ENCODE data around the gene DROSHA. TPM values are rescaled to one million over a fixed set of nuclear protein-coding genes. Genes with fewer than 3 reads are reported as not detected.

Gene DROSHA
- total and polyA plus RNA-seq, 3 experiments from 2014 or later: 22.2 to 75.0 (median 64.1) TPM

GRCh38 chr5:31511305-31511704, 20.6 kb downstream of the DROSHA start:
- H3K4me3 Mint-ChIP-seq: no peak overlapping the region
- H3K4me3 ChIP-seq (ENCODE audit: low read length): no peak overlapping the region
- H3K9me3 Mint-ChIP-seq: no peaks in the 10 kb centered on the region
- H3K4me1 Mint-ChIP-seq: peaks cover 0 to 4% (median 4%) of the 10 kb centered on the region in 3 donors
- peaks cover 20 to 92% (median 29%) of the 10 kb centered on the region in 3 donors for H3K36me3 Mint-ChIP-seq
- H3K4me1 ChIP-seq (ENCODE audit: insufficient read depth, low read length): no peaks in the 10 kb centered on the region
- H3K27me3 Mint-ChIP-seq: no peaks in the 10 kb centered on the region
- H3K27me3 ChIP-seq (ENCODE audit: insufficient read depth, low read length, poor library complexity, severe bottlenecking): no peaks in the 10 kb centered on the region
- no peaks in the 10 kb centered on the region for H3K9me3 ChIP-seq (ENCODE audit: low read length)
- DNase-seq: no peak
- POLR2A ChIA-PET: no interaction called here
- H3K36me3 ChIP-seq (ENCODE audit: insufficient read depth, low read length): peaks cover 29% of the 10 kb centered on the region
- CTCF ChIA-PET: no interaction called here
- no peak overlapping the region for H3K27ac ChIP-seq (ENCODE audit: low read depth, low read length)
- H3K27ac Mint-ChIP-seq: peak overlapping the region in 1 of 8 donors; percentile 17

GRCh38 chr5:31504529-31504928, 27.4 kb downstream of the DROSHA start:
- H3K27ac Mint-ChIP-seq: no peak overlapping the region
- no peak overlapping the region for H3K27ac ChIP-seq (ENCODE audit: low read depth, low read length)
- no peaks in the 10 kb centered on the region for H3K27me3 Mint-ChIP-seq
- H3K4me1 ChIP-seq (ENCODE audit: insufficient read depth, low read length): no peaks in the 10 kb centered on the region
- peaks cover 0 to 4% (median 3%) of the 10 kb centered on the region in 3 donors for H3K4me1 Mint-ChIP-seq
- H3K27me3 ChIP-seq (ENCODE audit: insufficient read depth, low read length, poor library complexity, severe bottlenecking): no peaks in the 10 kb centered on the region
- H3K4me3 Mint-ChIP-seq: no peak overlapping the region
- H3K4me3 ChIP-seq (ENCODE audit: low read length): no peak overlapping the region
- peaks cover 43% of the 10 kb centered on the region for H3K36me3 ChIP-seq (ENCODE audit: insufficient read depth, low read length)
- H3K36me3 Mint-ChIP-seq: peaks cover 20 to 93% (median 46%) of the 10 kb centered on the region in 3 donors
- ChIA-PET CTCF (no interaction called here), POLR2A (no interaction called here)
- no peaks in the 10 kb centered on the region for H3K9me3 Mint-ChIP-seq
- no peaks in the 10 kb centered on the region for H3K9me3 ChIP-seq (ENCODE audit: low read length)
- no peak for DNase-seq

GRCh38 chr5:31502506-31502905, 29.4 kb downstream of the DROSHA start:
- peaks cover 20 to 95% (median 45%) of the 10 kb centered on the region in 3 donors for H3K36me3 Mint-ChIP-seq
- no peaks in the 10 kb centered on the region for H3K9me3 Mint-ChIP-seq
- POLR2A ChIA-PET: no interaction called here
- Histone ChIP-seq H3K27ac (ENCODE audit: low read depth, low read length) (no peak overlapping the region), H3K36me3 (ENCODE audit: insufficient read depth, low read length) (peaks cover 46% of the 10 kb centered on the region), H3K4me3 (ENCODE audit: low read length) (no peak overlapping the region), H3K9me3 (ENCODE audit: low read length) (no peaks in the 10 kb centered on the region), H3K4me1 (ENCODE audit: insufficient read depth, low read length) (no peaks in the 10 kb centered on the region), H3K27me3 (ENCODE audit: insufficient read depth, low read length, poor library complexity, severe bottlenecking) (no peaks in the 10 kb centered on the region)
- peaks cover 0 to 5% (median 3%) of the 10 kb centered on the region in 3 donors for H3K4me1 Mint-ChIP-seq
- CTCF ChIA-PET: no interaction called here
- H3K4me3 Mint-ChIP-seq: no peak overlapping the region
- DNase-seq: no peak
- H3K27me3 Mint-ChIP-seq: no peaks in the 10 kb centered on the region
- H3K27ac Mint-ChIP-seq: no peak overlapping the region

GRCh38 chr5:31500256-31500655, 31.6 kb downstream of the DROSHA start:
- Histone ChIP-seq H3K4me1 (ENCODE audit: insufficient read depth, low read length) (no peaks in the 10 kb centered on the region), H3K4me3 (ENCODE audit: low read length) (no peak overlapping the region), H3K9me3 (ENCODE audit: low read length) (no peaks in the 10 kb centered on the region), H3K27me3 (ENCODE audit: insufficient read depth, low read length, poor library complexity, severe bottlenecking) (no peaks in the 10 kb centered on the region), H3K36me3 (ENCODE audit: insufficient read depth, low read length) (peaks cover 57% of the 10 kb centered on the region), H3K27ac (ENCODE audit: low read depth, low read length) (no peak overlapping the region)
- ChIA-PET CTCF (no interaction called here), POLR2A (no interaction called here)
- H3K27me3 Mint-ChIP-seq: no peaks in the 10 kb centered on the region
- H3K36me3 Mint-ChIP-seq: peaks cover 18 to 98% (median 50%) of the 10 kb centered on the region in 3 donors
- no peak overlapping the region for H3K4me3 Mint-ChIP-seq
- DNase-seq: no peak
- peaks cover 0 to 5% (median 3%) of the 10 kb centered on the region in 3 donors for H3K4me1 Mint-ChIP-seq
- peak overlapping the region in 2 of 8 donors; percentile 39 to 43 for H3K27ac Mint-ChIP-seq
- no peaks in the 10 kb centered on the region for H3K9me3 Mint-ChIP-seq

- no peak overlapping the region for H3K27ac Mint-ChIP-seq
- H3K4me1 Mint-ChIP-seq: peaks cover 0 to 5% (median 1%) of the 10 kb centered on the region in 3 donors
- Histone ChIP-seq H3K4me1 (ENCODE audit: insufficient read depth, low read length) (no peaks in the 10 kb centered on the region), H3K36me3 (ENCODE audit: insufficient read depth, low read length) (peaks cover 58% of the 10 kb centered on the region), H3K27ac (ENCODE audit: low read depth, low read length) (no peak overlapping the region), H3K27me3 (ENCODE audit: insufficient read depth, low read length, poor library complexity, severe bottlenecking) (no peaks in the 10 kb centered on the region), H3K4me3 (ENCODE audit: low read length) (no peak overlapping the region), H3K9me3 (ENCODE audit: low read length) (no peaks in the 10 kb centered on the region)
- H3K4me3 Mint-ChIP-seq: no peak overlapping the region
- H3K9me3 Mint-ChIP-seq: no peaks in the 10 kb centered on the region
- peaks cover 17 to 96% (median 35%) of the 10 kb centered on the region in 3 donors for H3K36me3 Mint-ChIP-seq
- ChIA-PET POLR2A (no interaction called here), CTCF (no interaction called here)
- DNase-seq: no peak
- no peaks in the 10 kb centered on the region for H3K27me3 Mint-ChIP-seq
Measured at GRCh38 chr5:31496891-31497290, 35.0 kb downstream of the DROSHA start.

- no peak overlapping the region for H3K4me3 Mint-ChIP-seq
Measured at GRCh38 chr5:31496301-31496700, 35.6 kb downstream of the DROSHA start.

GRCh38 chr5:31495336-31495735, 36.6 kb downstream of the DROSHA start:
- no peaks in the 10 kb centered on the region for H3K9me3 ChIP-seq (ENCODE audit: low read length)
- H3K27me3 ChIP-seq (ENCODE audit: insufficient read depth, low read length, poor library complexity, severe bottlenecking): no peaks in the 10 kb centered on the region
- Mint-ChIP-seq H3K27me3 (no peaks in the 10 kb centered on the region), H3K27ac (no peak overlapping the region), H3K4me3 (no peak overlapping the region), H3K9me3 (no peaks in the 10 kb centered on the region), H3K4me1 (peaks cover 0 to 5% (median 0%) of the 10 kb centered on the region in 3 donors), H3K36me3 (peaks cover 12 to 93% (median 35%) of the 10 kb centered on the region in 3 donors)
- no peak overlapping the region for H3K27ac ChIP-seq (ENCODE audit: low read depth, low read length)
- peaks cover 48% of the 10 kb centered on the region for H3K36me3 ChIP-seq (ENCODE audit: insufficient read depth, low read length)
- POLR2A ChIA-PET: no interaction called here
- CTCF ChIA-PET: no interaction called here
- no peak for DNase-seq
- H3K4me3 ChIP-seq (ENCODE audit: low read length): no peak overlapping the region
- H3K4me1 ChIP-seq (ENCODE audit: insufficient read depth, low read length): no peaks in the 10 kb centered on the region

More at GRCh38 chr5:31496301-31496700, 35.6 kb downstream of the DROSHA start:
- H3K4me1 ChIP-seq (ENCODE audit: insufficient read depth, low read length): no peaks in the 10 kb centered on the region
- Mint-ChIP-seq H3K4me1 (peaks cover 0 to 5% (median 1%) of the 10 kb centered on the region in 3 donors), H3K36me3 (peaks cover 17 to 94% (median 34%) of the 10 kb centered on the region in 3 donors), H3K27ac (peak overlapping the region in 1 of 8 donors; percentile 70), H3K27me3 (no peaks in the 10 kb centered on the region), H3K9me3 (no peaks in the 10 kb centered on the region)
- DNase-seq: no peak
- H3K4me3 ChIP-seq (ENCODE audit: low read length): no peak overlapping the region
- no peaks in the 10 kb centered on the region for H3K27me3 ChIP-seq (ENCODE audit: insufficient read depth, low read length, poor library complexity, severe bottlenecking)
- no peaks in the 10 kb centered on the region for H3K9me3 ChIP-seq (ENCODE audit: low read length)
- ChIA-PET POLR2A (no interaction called here), CTCF (no interaction called here)
- peaks cover 55% of the 10 kb centered on the region for H3K36me3 ChIP-seq (ENCODE audit: insufficient read depth, low read length)
- no peak overlapping the region for H3K27ac ChIP-seq (ENCODE audit: low read depth, low read length)

- H3K27ac Mint-ChIP-seq: peak overlapping the region in 1 of 8 donors; percentile 41
- H3K36me3 Mint-ChIP-seq: peaks cover 7 to 90% (median 32%) of the 10 kb centered on the region in 3 donors
- DNase-seq: no peak
- no peaks in the 10 kb centered on the region for H3K27me3 ChIP-seq (ENCODE audit: insufficient read depth, low read length, poor library complexity, severe bottlenecking)
- no peaks in the 10 kb centered on the region for H3K9me3 Mint-ChIP-seq
- no peaks in the 10 kb centered on the region for H3K27me3 Mint-ChIP-seq
- ChIA-PET CTCF (no interaction called here), POLR2A (no interaction called here)
- H3K9me3 ChIP-seq (ENCODE audit: low read length): no peaks in the 10 kb centered on the region
- no peak overlapping the region for H3K4me3 Mint-ChIP-seq
- no peak overlapping the region for H3K4me3 ChIP-seq (ENCODE audit: low read length)
- H3K27ac ChIP-seq (ENCODE audit: low read depth, low read length): no peak overlapping the region
- H3K4me1 Mint-ChIP-seq: no peaks in the 10 kb centered on the region
- H3K4me1 ChIP-seq (ENCODE audit: insufficient read depth, low read length): no peaks in the 10 kb centered on the region
- peaks cover 43% of the 10 kb centered on the region for H3K36me3 ChIP-seq (ENCODE audit: insufficient read depth, low read length)
Measured at GRCh38 chr5:31492869-31493268, 39.0 kb downstream of the DROSHA start.

Data from CD8-positive, alpha-beta memory T cell (primary cell).